Transverse colon (tissue), 4 donors: ENCODE results near the gene SPAG17.

ENCODE experiments used
- EP300 ChIP-seq: sonication (generic); formaldehyde crosslinking; IDR thresholded peaks from one replicate; pipeline ENCODE4 v1.6.1; 2017; ENCODE audit warnings: antibody characterized with exemption, low read depth
- POLR2A ChIP-seq: fragments of 450-650 bp; IDR thresholded peaks from one replicate; pipeline ENCODE4 v1.6.1; 2016; ENCODE audit warnings: antibody characterized with exemption, mild to moderate bottlenecking, moderate library complexity
- POLR2AphosphoS5 ChIP-seq, 3 donors: sonication (generic); formaldehyde crosslinking; IDR thresholded peaks; one replicate each; pipeline ENCODE4 v1.6.1; 2016; ENCODE audit warnings: antibody characterized with exemption in 3 of 3
- TF ChIP-seq, protein P1 (sequence below), 5 experiments: fragments of 200-600 bp in 3 of 5; fragments of 450-650 bp in 2 of 5; sonication (generic) in 3 of 5; IDR thresholded peaks; 1 replicate in 2 of 5; 2 replicates in 3 of 5; pipeline ENCODE4 v1.5.1; 2016 to 2017; ENCODE audit warnings: antibody characterized with exemption in 5 of 5, inconsistent platforms in 3 of 5, mild to moderate bottlenecking in 2 of 5, moderate library complexity in 1 of 5

DNA sequence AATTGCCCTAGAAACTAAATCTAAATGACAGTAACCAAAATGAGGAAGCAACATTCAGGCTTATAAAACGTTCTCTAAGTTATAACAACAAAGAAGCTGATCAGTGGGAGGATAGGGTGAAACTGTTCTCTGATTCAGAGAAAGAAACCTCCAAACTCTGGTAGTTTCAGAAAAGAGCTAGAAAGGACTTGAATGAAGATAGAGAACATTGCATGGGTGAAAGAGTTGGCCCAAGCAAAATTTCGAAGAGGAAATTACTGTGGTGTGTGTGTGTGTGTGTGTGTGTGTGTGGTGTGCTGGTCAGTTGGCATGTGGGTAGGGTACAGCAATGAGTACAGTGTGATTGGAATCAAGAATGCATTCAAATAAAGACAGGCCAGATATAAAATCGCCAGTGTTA is 16.5 kb upstream of the SPAG17 start:
- TF ChIP-seq, protein P1, sequence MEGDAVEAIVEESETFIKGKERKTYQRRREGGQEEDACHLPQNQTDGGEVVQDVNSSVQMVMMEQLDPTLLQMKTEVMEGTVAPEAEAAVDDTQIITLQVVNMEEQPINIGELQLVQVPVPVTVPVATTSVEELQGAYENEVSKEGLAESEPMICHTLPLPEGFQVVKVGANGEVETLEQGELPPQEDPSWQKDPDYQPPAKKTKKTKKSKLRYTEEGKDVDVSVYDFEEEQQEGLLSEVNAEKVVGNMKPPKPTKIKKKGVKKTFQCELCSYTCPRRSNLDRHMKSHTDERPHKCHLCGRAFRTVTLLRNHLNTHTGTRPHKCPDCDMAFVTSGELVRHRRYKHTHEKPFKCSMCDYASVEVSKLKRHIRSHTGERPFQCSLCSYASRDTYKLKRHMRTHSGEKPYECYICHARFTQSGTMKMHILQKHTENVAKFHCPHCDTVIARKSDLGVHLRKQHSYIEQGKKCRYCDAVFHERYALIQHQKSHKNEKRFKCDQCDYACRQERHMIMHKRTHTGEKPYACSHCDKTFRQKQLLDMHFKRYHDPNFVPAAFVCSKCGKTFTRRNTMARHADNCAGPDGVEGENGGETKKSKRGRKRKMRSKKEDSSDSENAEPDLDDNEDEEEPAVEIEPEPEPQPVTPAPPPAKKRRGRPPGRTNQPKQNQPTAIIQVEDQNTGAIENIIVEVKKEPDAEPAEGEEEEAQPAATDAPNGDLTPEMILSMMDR (IDR thresholded peaks at IDR 0.05): no peak
- no peak for TF ChIP-seq POLR2AphosphoS5 (IDR thresholded peaks at IDR 0.05)
- no peak for TF ChIP-seq POLR2A
- no peak for TF ChIP-seq EP300
